Esophagus squamous epithelium (tissue), 4 donors: ENCODE data around the gene PRKG1.

Source experiments
- POLR2A ChIP-seq, 4 donors: fragments of 450-650 bp; IDR thresholded peaks; one replicate each; pipeline ENCODE4 v1.6.1; 2017; ENCODE audit warnings: antibody characterized with exemption in 4 of 4, mild to moderate bottlenecking in 4 of 4, moderate library complexity in 3 of 4
- TF ChIP-seq, protein P1 (sequence below), 6 experiments: fragments of 450-650 bp in 4 of 6; fragments of 200-600 bp in 2 of 6; sonication (generic) in 2 of 6; IDR thresholded peaks; one replicate each; pipeline ENCODE4 v1.5.1; 2016 to 2019; ENCODE audit warnings: antibody characterized with exemption in 6 of 6, mild to moderate bottlenecking in 4 of 6, moderate library complexity in 4 of 6

DNA sequence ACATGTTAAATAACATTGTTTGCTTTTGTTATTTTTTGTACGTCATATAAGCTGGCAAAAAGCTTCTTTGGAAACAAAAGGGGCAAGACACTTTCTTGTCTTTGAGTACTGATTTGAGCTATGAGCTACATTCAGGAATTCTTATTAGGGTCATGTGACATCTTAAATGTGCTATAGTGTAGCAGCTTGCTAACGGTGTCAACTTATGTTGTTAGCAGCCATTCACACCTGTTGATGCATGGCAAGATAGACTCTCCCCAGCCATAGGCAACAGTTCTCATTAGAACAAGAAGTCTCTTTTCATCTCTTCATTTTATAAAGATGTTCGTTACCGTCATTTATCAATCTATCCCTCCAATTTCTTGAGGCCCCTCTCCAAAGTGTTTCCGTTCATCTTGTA lies 411.4 kb downstream of the PRKG1 start:
- TF ChIP-seq, protein P1, sequence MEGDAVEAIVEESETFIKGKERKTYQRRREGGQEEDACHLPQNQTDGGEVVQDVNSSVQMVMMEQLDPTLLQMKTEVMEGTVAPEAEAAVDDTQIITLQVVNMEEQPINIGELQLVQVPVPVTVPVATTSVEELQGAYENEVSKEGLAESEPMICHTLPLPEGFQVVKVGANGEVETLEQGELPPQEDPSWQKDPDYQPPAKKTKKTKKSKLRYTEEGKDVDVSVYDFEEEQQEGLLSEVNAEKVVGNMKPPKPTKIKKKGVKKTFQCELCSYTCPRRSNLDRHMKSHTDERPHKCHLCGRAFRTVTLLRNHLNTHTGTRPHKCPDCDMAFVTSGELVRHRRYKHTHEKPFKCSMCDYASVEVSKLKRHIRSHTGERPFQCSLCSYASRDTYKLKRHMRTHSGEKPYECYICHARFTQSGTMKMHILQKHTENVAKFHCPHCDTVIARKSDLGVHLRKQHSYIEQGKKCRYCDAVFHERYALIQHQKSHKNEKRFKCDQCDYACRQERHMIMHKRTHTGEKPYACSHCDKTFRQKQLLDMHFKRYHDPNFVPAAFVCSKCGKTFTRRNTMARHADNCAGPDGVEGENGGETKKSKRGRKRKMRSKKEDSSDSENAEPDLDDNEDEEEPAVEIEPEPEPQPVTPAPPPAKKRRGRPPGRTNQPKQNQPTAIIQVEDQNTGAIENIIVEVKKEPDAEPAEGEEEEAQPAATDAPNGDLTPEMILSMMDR (IDR thresholded peaks at IDR 0.05): no peak
- no peak for TF ChIP-seq POLR2A (IDR thresholded peaks at IDR 0.05)
